Measurements from ENCODE around the gene SIGLEC1. TPM values are rescaled to one million over a fixed set of nuclear protein-coding genes. Genes with fewer than 3 reads are reported as not detected.

Gene SIGLEC1
- total RNA-seq, 4 donors from 2014 or later: 0.60 to 3.5 (median 1.1) TPM

GRCh38 chr20:3748073-3748472, 35.7 kb upstream of the SIGLEC1 start:
- no peak for DNase-seq (ENCODE audit: low spot score in 2 of 2)
- Histone ChIP-seq H3K4me1 (peaks cover 34% of the 10 kb centered on the region), H3K36me3 (peaks cover 24% of the 10 kb centered on the region), H3K27ac (no peak overlapping the region), H3K9me3 (no peaks in the 10 kb centered on the region), H3K4me3 (no peak overlapping the region), H3K27me3 (peaks cover 3% of the 10 kb centered on the region)
- no peak for TF ChIP-seq POLR2AphosphoS5 (IDR thresholded peaks at IDR 0.05)
- no peak for TF ChIP-seq CTCF (IDR thresholded peaks at IDR 0.05)
- TF ChIP-seq POLR2A (IDR thresholded peaks at IDR 0.05): no peak
- no peak for TF ChIP-seq EP300 (IDR thresholded peaks at IDR 0.05)
- WGBS: 81% methylated on average over 4 of the region's 16 CpGs

DNA sequence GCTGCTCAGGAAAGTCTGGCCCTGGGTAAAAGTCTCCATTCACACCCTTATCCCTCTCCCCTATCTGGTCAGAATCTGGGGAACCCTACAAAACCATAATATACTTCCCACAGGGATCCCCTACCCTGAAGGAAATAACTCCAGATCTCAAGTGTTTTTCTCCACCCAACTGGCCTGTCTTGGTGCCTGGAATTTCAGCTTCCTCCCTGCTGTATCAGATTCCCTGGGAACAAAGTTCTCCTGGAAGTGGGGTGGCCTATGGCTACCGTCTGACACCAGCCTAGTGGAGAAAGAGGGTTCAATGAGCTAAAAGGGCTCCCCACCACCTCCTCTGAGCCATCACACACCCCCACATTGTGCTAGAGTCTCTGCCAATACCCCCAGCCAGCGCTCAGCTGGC, 35.1 kb upstream of the SIGLEC1 start:
- TF ChIP-seq POLR2A (IDR thresholded peaks at IDR 0.05) (no peak), POLR2AphosphoS5 (IDR thresholded peaks at IDR 0.05) (no peak), CTCF (IDR thresholded peaks at IDR 0.05) (no peak), EP300 (IDR thresholded peaks at IDR 0.05) (no peak)
- no peak overlapping the region for H3K27ac ChIP-seq
- H3K4me1 ChIP-seq: peaks cover 30% of the 10 kb centered on the region
- WGBS: 93% methylated on average over 2 of the region's 2 CpGs
- H3K4me3 ChIP-seq: no peak overlapping the region
- peaks cover 3% of the 10 kb centered on the region for H3K27me3 ChIP-seq
- H3K9me3 ChIP-seq: no peaks in the 10 kb centered on the region
- no peak for DNase-seq (ENCODE audit: low spot score in 2 of 2)
- H3K36me3 ChIP-seq: peaks cover 24% of the 10 kb centered on the region

GRCh38 chr20:3745686-3746173, 33.3 kb upstream of the SIGLEC1 start:
- no peak overlapping the region for H3K27ac ChIP-seq
- peaks cover 14% of the 10 kb centered on the region for H3K36me3 ChIP-seq
- peaks cover 18% of the 10 kb centered on the region for H3K4me1 ChIP-seq

DNA sequence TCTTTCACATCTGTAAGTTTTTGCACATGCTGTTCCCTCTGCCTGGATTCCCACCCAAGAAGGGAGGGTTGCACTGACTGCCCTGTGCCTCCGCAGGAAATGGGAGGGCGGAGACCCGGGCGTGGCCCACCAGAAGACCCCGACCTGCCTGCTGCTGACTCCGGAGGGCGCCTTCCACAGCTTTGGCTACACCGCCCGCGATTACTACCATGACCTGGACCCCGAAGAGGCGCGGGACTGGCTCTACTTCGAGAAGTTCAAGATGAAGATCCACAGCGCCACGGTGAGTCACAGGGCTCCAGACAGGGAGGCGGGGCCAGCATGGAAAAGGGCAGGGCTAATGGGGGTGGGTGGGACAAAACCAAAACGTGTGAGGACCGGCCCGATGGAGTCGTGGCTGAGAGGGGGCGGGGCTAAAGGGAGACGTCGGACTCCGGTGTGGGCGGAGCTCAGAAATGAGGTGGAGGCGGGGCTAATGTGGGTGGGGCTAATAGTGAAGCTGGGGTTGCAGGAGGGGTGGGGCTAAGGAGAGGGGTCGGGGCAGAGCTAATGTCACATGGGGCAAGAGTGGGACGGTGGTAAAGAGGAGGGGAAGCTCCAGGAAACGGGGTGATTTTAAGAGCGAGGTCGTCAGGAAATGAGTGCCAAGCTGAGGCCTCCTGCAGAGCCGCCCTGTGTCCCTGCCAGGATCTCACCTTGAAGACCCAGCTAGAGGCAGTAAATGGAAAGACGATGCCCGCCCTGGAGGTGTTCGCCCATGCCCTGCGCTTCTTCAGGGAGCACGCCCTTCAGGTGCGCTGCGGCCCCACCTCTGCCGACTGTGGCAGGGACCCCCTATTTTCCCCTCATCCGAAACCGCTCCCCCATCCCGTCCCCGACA, 32.6 kb upstream of the SIGLEC1 start:
- Histone ChIP-seq H3K27ac (no peak overlapping the region), H3K9me3 (no peaks in the 10 kb centered on the region), H3K36me3 (peaks cover 14% of the 10 kb centered on the region), H3K4me3 (no peak overlapping the region), H3K27me3 (peaks cover 3% of the 10 kb centered on the region), H3K4me1 (peaks cover 15% of the 10 kb centered on the region)
- TF ChIP-seq EP300 (IDR thresholded peaks at IDR 0.05) (no peak), POLR2AphosphoS5 (IDR thresholded peaks at IDR 0.05) (no peak), CTCF (IDR thresholded peaks at IDR 0.05) (no peak), POLR2A (IDR thresholded peaks at IDR 0.05) (no peak)
- 46% methylated on average over 45 of the region's 45 CpGs for WGBS
- DNase-seq (ENCODE audit: low spot score in 2 of 2): no peak

More at GRCh38 chr20:3745686-3746173, 33.3 kb upstream of the SIGLEC1 start:
- H3K4me3 ChIP-seq: no peak overlapping the region
- no peaks in the 10 kb centered on the region for H3K9me3 ChIP-seq
- WGBS: 64% methylated on average over 4 of the region's 11 CpGs
- no peak for DNase-seq (ENCODE audit: low spot score in 2 of 2)
- peaks cover 3% of the 10 kb centered on the region for H3K27me3 ChIP-seq
- TF ChIP-seq CTCF (IDR thresholded peaks at IDR 0.05) (no peak), EP300 (IDR thresholded peaks at IDR 0.05) (no peak), POLR2AphosphoS5 (IDR thresholded peaks at IDR 0.05) (no peak), POLR2A (IDR thresholded peaks at IDR 0.05) (no peak)

DNA sequence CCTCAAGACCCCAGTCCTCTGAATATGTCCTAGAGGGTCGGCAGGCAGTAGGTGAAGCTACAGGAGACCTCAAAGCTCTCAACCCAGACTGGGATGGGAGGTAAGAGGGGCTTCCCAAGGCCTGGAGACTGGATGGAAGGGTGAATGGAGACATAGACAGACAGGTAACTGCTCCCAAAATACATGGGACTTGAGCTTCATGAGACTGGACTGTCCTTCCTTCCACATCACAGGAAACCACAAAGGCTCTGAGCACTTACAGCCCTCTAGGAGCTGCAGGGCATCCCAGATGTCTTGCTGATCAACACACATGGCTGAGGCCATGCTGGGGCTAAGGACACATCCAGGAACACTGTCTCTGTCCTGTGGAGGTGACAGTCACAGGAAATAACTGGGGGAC, 31.6 kb upstream of the SIGLEC1 start:
- no peak for TF ChIP-seq POLR2AphosphoS5 (IDR thresholded peaks at IDR 0.05)
- TF ChIP-seq CTCF (IDR thresholded peaks at IDR 0.05): no peak
- no peak for TF ChIP-seq EP300 (IDR thresholded peaks at IDR 0.05)
- no peak for TF ChIP-seq POLR2A (IDR thresholded peaks at IDR 0.05)
- Histone ChIP-seq H3K27ac (no peak overlapping the region), H3K4me1 (peaks cover 8% of the 10 kb centered on the region), H3K4me3 (no peak overlapping the region), H3K9me3 (no peaks in the 10 kb centered on the region), H3K27me3 (no peaks in the 10 kb centered on the region), H3K36me3 (peaks cover 14% of the 10 kb centered on the region)
- no peak for DNase-seq (ENCODE audit: low spot score in 2 of 2)
- 86% methylated on average over 1 of the region's 1 CpG for WGBS
